Transverse colon (tissue), 4 donors: ENCODE data around the gene MBP. TPM values are rescaled to one million over a fixed set of nuclear protein-coding genes. Genes with fewer than 3 reads are reported as not detected.

Experiments used
- DNase-seq: peaks from one replicate; pipeline ENCODE4 v3.0.0-alpha.2; 2019
- H3K27ac ChIP-seq, 4 donors: fragments of 200-600 bp; sonication (generic); 2 replicates each; pipeline ENCODE4 v1.5.1; 2016 to 2018; ENCODE audit warnings: inconsistent platforms in 4 of 4
- H3K27me3 ChIP-seq: fragments of 200-600 bp; sonication (generic); 2 replicates; pipeline ENCODE4 v1.5.1; 2017; ENCODE audit warnings: inconsistent platforms
- H3K36me3 ChIP-seq, 4 donors: fragments of 200-600 bp; sonication (generic); 2 replicates each; pipeline ENCODE4 v1.5.1; 2017 to 2019; ENCODE audit warnings: inconsistent platforms in 4 of 4
- H3K4me1 ChIP-seq, 4 donors: fragments of 200-600 bp; sonication (generic); 2 replicates each; pipeline ENCODE4 v1.5.1; 2017 to 2020; ENCODE audit warnings: inconsistent platforms in 4 of 4
- H3K4me3 ChIP-seq, 4 donors: fragments of 200-600 bp; sonication (generic); 1 replicate in 1 of 4; 2 replicates in 3 of 4; pipeline versions ENCODE4 v1.5.1 to v1.6.1; 2017 to 2019; ENCODE audit warnings: inconsistent platforms in 4 of 4
- H3K9me3 ChIP-seq, 2 donors: fragments of 200-600 bp; sonication (generic); 2 replicates each; pipeline ENCODE4 v1.5.1; 2017 to 2019; ENCODE audit warnings: inconsistent platforms in 2 of 2
- CTCF ChIP-seq, 5 experiments: fragments of 200-600 bp in 3 of 5; fragments of 450-650 bp in 2 of 5; sonication (generic) in 3 of 5; IDR thresholded peaks; 1 replicate in 2 of 5; 2 replicates in 3 of 5; pipeline ENCODE4 v1.5.1; 2016 to 2017; ENCODE audit warnings: antibody characterized with exemption in 5 of 5, inconsistent platforms in 3 of 5, mild to moderate bottlenecking in 2 of 5, moderate library complexity in 1 of 5
- EP300 ChIP-seq: sonication (generic); formaldehyde crosslinking; IDR thresholded peaks from one replicate; pipeline ENCODE4 v1.6.1; 2017; ENCODE audit warnings: antibody characterized with exemption, low read depth
- POLR2A ChIP-seq: fragments of 450-650 bp; IDR thresholded peaks from one replicate; pipeline ENCODE4 v1.6.1; 2016; ENCODE audit warnings: antibody characterized with exemption, mild to moderate bottlenecking, moderate library complexity
- POLR2AphosphoS5 ChIP-seq, 3 donors: sonication (generic); formaldehyde crosslinking; IDR thresholded peaks; one replicate each; pipeline ENCODE4 v1.6.1; 2016; ENCODE audit warnings: antibody characterized with exemption in 3 of 3
- WGBS, 2 donors: methylation state at CpG; one replicate each; pipeline ENCODE4 v1.1.5; 2018; ENCODE audit warnings: low coverage in 1 of 2; 5-methylcytosine and 5-hydroxymethylcytosine counted together
- in situ Hi-C, 4 donors: fragments of 200-750 bp; cut with MboI; loops; one replicate each; pipeline versions ENCODE4 v1.15.0 to v1.15.1; 2017; ENCODE audit warnings: low sequenced_read_pairs in 3 of 4, low pct_ligation_motif_present in 1 of 4, low pct_unique_long_range_greater_than_20kb in 1 of 4
- intact Hi-C: fragments of 100-400 bp; cut with DNase I; formaldehyde crosslinking; loops from one replicate; pipeline ENCODE4 v1.15.1; 2023; ENCODE audit warnings: low total_unique reads
- total RNA-seq, 4 donors: library from RNA; depleted of rRNA; stranded (reverse); fragments of >200 nt; gene quantifications; one replicate each; pipeline ENCODE4 v1.1.0, GENCODE V29; 2016

MBP gene
- total RNA-seq, 4 donors from 2014 or later, result 12.7 to 53.4 (median 41.0) TPM

- in situ Hi-C loops, result no loop called here
- 70% methylated on average over 9 of the region's 9 CpGs; no CpG with 5 or more reads in 1 of the 2 donors for whole genome bisulfite sequencing, 2 donors
- Histone ChIP-seq H3K27me3 (no peaks in the 10 kb centered on the region), H3K27ac (peak overlapping the region; percentile 0 to 49 (median 25)), H3K4me1 (peaks cover 5 to 74% (median 28%) of the 10 kb centered on the region in 4 donors), H3K4me3 (no peak overlapping the region), H3K36me3 (no peaks in the 10 kb centered on the region), H3K9me3 (no peaks in the 10 kb centered on the region)
- intact Hi-C loops, result no loop called here
- no peak for DNase-seq
- TF ChIP-seq POLR2AphosphoS5 (IDR thresholded peaks at IDR 0.05) (no peak), POLR2A (no peak), CTCF (IDR thresholded peaks at IDR 0.05) (no peak)
Measured at GRCh38 chr18:77124452-77124922, 8.1 kb downstream of the MBP start.

- H3K27ac ChIP-seq, result peak overlapping the region in 3 of 4 donors; percentile 0 to 49 (median 17)
- no peak overlapping the region for H3K4me3 ChIP-seq
- in situ Hi-C loops, result no loop called here
- H3K27me3 ChIP-seq, result no peaks in the 10 kb centered on the region
- intact Hi-C loops, result loop anchor here (1.0 kb wide), 1 partner anchor 20 kb away; no protein-coding TSS in a partner anchor
- H3K4me1 ChIP-seq, result peaks cover 5 to 65% (median 20%) of the 10 kb centered on the region in 4 donors
- no peaks in the 10 kb centered on the region for H3K36me3 ChIP-seq
- no peak for DNase-seq
- WGBS, 2 donors, result 73 to 90% methylated on average over 9 to 14 of the region's 14 CpGs
- TF ChIP-seq EP300, result no peak
- TF ChIP-seq CTCF (IDR thresholded peaks at IDR 0.05), result no peak
- no peak for TF ChIP-seq POLR2AphosphoS5 (IDR thresholded peaks at IDR 0.05)
- no peak for TF ChIP-seq POLR2A
- H3K9me3 ChIP-seq, result no peaks in the 10 kb centered on the region
Measured at GRCh38 chr18:77123320-77124231, 9.0 kb downstream of the MBP start.

- Histone ChIP-seq H3K27me3 (no peaks in the 10 kb centered on the region), H3K4me1 (peaks cover 0 to 45% (median 5%) of the 10 kb centered on the region in 4 donors), H3K4me3 (no peak overlapping the region), H3K9me3 (no peaks in the 10 kb centered on the region), H3K27ac (no peak overlapping the region), H3K36me3 (no peaks in the 10 kb centered on the region)
- no peak for TF ChIP-seq POLR2A
- no peak for TF ChIP-seq POLR2AphosphoS5 (IDR thresholded peaks at IDR 0.05)
- TF ChIP-seq EP300, result no peak
- no peak for TF ChIP-seq CTCF (IDR thresholded peaks at IDR 0.05)
- WGBS, 2 donors, result 75 to 87% methylated on average over 3 of the region's 3 CpGs
- intact Hi-C loops (no loop called here), in situ Hi-C loops (no loop called here)
- no peak for DNase-seq
Measured at GRCh38 chr18:77121523-77121922, 11.1 kb downstream of the MBP start.

DNA sequence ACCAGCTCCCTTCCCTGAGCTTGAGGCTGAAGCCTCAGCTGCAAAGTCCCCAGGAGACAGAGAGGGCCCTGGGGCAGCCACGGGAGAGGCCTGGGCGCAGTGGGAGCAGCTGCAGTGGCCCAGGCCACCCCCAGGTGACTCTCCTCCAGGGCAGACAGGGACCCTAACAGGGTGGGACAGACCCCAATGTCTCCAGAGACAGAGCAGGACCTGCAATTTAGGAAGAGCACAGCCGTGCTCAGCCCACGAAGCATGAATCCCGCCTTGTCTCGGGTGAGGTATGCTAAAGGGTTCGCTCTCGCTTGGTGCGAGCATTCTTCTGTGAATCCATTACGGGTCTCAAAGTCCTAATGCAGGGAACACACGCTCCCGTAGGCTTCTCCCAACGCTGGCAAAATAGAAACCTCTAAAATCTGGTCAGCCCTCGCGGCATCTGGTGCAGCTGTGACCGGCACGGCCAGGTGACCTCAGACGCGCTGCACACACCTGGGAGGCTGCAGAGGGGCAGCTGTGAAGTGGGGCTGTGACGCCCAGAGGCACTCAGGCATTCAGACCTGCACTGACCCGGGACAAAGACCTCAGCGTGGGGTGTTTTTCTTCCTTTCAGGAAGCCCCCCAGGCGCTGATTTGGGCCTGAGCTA, 12.6 kb downstream of the MBP start:
- Histone ChIP-seq H3K27me3 (no peaks in the 10 kb centered on the region), H3K4me3 (no peak overlapping the region), H3K36me3 (no peaks in the 10 kb centered on the region), H3K9me3 (no peaks in the 10 kb centered on the region), H3K27ac (no peak overlapping the region), H3K4me1 (peaks cover 3 to 46% (median 11%) of the 10 kb centered on the region in 4 donors)
- 86 to 95% methylated on average over 4 to 23 of the region's 23 CpGs for WGBS, 2 donors
- intact Hi-C loops (loop anchor here (5.0 kb wide), 1 partner anchor 1138 kb away; no protein-coding TSS in a partner anchor), in situ Hi-C loops (no loop called here)
- no peak for TF ChIP-seq POLR2AphosphoS5 (IDR thresholded peaks at IDR 0.05)
- TF ChIP-seq EP300, result no peak
- TF ChIP-seq POLR2A, result no peak
- TF ChIP-seq CTCF (IDR thresholded peaks at IDR 0.05), result no peak
- DNase-seq, result no peak
